ENCODE measurements around the gene PALD1.
"Not testable (repeated sequence)": the region's sequence is repeated elsewhere in the genome, so short reads cannot be mapped to it uniquely, and the experiment has no call there.

The PALD1 gene

GRCh38 chr10:70575874-70576802 is 97.6 kb downstream of the PALD1 start:
- peak; percentile 82 for DNase-seq
- in situ Hi-C loops (cut with HindIII; ENCODE audit: low pct_ligation_motif_present, low pct_unique_long_range_greater_than_20kb, low sequenced_read_pairs), result no loop called here

- DNase-seq, result peak; percentile 21
- in situ Hi-C loops (cut with HindIII; ENCODE audit: low pct_ligation_motif_present, low pct_unique_long_range_greater_than_20kb, low sequenced_read_pairs), result no loop called here
These were observed 98.4 kb downstream of the PALD1 start for GRCh38 chr10:70576803-70577517.

GRCh38 chr10:70578371-70578947 is 99.9 kb downstream of the PALD1 start:
- in situ Hi-C loops (cut with HindIII; ENCODE audit: low pct_ligation_motif_present, low pct_unique_long_range_greater_than_20kb, low sequenced_read_pairs), result no loop called here
- peak; percentile 83 for DNase-seq

GRCh38 chr10:70579234-70580002 is 100.9 kb downstream of the PALD1 start:
- in situ Hi-C loops (cut with HindIII; ENCODE audit: low pct_ligation_motif_present, low pct_unique_long_range_greater_than_20kb, low sequenced_read_pairs), result no loop called here
- peak; percentile 12 for DNase-seq

- in situ Hi-C loops (cut with HindIII; ENCODE audit: low pct_ligation_motif_present, low pct_unique_long_range_greater_than_20kb, low sequenced_read_pairs); DNase-seq: not testable (repeated sequence)
These were observed 102.6 kb downstream of the PALD1 start for GRCh38 chr10:70581176-70581575.

- in situ Hi-C loops (cut with HindIII; ENCODE audit: low pct_ligation_motif_present, low pct_unique_long_range_greater_than_20kb, low sequenced_read_pairs), result no loop called here
- no peak for DNase-seq
These were observed 104.5 kb downstream of the PALD1 start for GRCh38 chr10:70582793-70583668.

- DNase-seq, result no peak
- in situ Hi-C loops (cut with HindIII; ENCODE audit: low pct_ligation_motif_present, low pct_unique_long_range_greater_than_20kb, low sequenced_read_pairs), result no loop called here
These were observed 105.1 kb downstream of the PALD1 start for GRCh38 chr10:70583669-70584037.

- DNase-seq, result no peak
- in situ Hi-C loops (cut with HindIII; ENCODE audit: low pct_ligation_motif_present, low pct_unique_long_range_greater_than_20kb, low sequenced_read_pairs), result no loop called here
These were observed 105.8 kb downstream of the PALD1 start for GRCh38 chr10:70584366-70584765.

GRCh38 chr10:70584909-70585544 is 106.5 kb downstream of the PALD1 start:
- in situ Hi-C loops (cut with HindIII; ENCODE audit: low pct_ligation_motif_present, low pct_unique_long_range_greater_than_20kb, low sequenced_read_pairs), result no loop called here
- no peak for DNase-seq

GRCh38 chr10:70585578-70586169 is 107.1 kb downstream of the PALD1 start:
- in situ Hi-C loops (cut with HindIII; ENCODE audit: low pct_ligation_motif_present, low pct_unique_long_range_greater_than_20kb, low sequenced_read_pairs), result no loop called here

GRCh38 chr10:70586348-70586930 is 107.9 kb downstream of the PALD1 start:
- in situ Hi-C loops (cut with HindIII; ENCODE audit: low pct_ligation_motif_present, low pct_unique_long_range_greater_than_20kb, low sequenced_read_pairs), result no loop called here
- DNase-seq, result no peak

More at GRCh38 chr10:70585578-70586169, 107.1 kb downstream of the PALD1 start:
- no peak for DNase-seq

GRCh38 chr10:70587045-70587658 is 108.6 kb downstream of the PALD1 start:
- DNase-seq, result no peak
- in situ Hi-C loops (cut with HindIII; ENCODE audit: low pct_ligation_motif_present, low pct_unique_long_range_greater_than_20kb, low sequenced_read_pairs), result no loop called here

GRCh38 chr10:70588255-70588654 is 109.7 kb downstream of the PALD1 start:
- DNase-seq, result no peak
- in situ Hi-C loops (cut with HindIII; ENCODE audit: low pct_ligation_motif_present, low pct_unique_long_range_greater_than_20kb, low sequenced_read_pairs), result no loop called here

GRCh38 chr10:70588859-70589570 is 110.4 kb downstream of the PALD1 start:
- in situ Hi-C loops (cut with HindIII; ENCODE audit: low pct_ligation_motif_present, low pct_unique_long_range_greater_than_20kb, low sequenced_read_pairs), result no loop called here
- DNase-seq, result no peak

- no peak for DNase-seq
- in situ Hi-C loops (cut with HindIII; ENCODE audit: low pct_ligation_motif_present, low pct_unique_long_range_greater_than_20kb, low sequenced_read_pairs), result no loop called here
These were observed 111.4 kb downstream of the PALD1 start for GRCh38 chr10:70589762-70590654.
